ENCODE measurements around the gene ATP10A.

Gene ATP10A

GRCh38 chr15:25653371-25653770 is 209.8 kb downstream of the ATP10A start:
- H3K27me3 ChIP-seq (ENCODE audit: insufficient read depth, low read length): no peaks in the 10 kb centered on the region
- H3K23ac ChIP-seq (ENCODE audit: low read length): no peak overlapping the region
- no peak overlapping the region for H3K27ac ChIP-seq (ENCODE audit: low read depth, low read length)
- H4K12ac ChIP-seq (ENCODE audit: low read depth, low read length): no peak overlapping the region
- H3K9me3 ChIP-seq (ENCODE audit: insufficient read depth, low read depth, low read length): no peaks in the 10 kb centered on the region
- H2AFZ ChIP-seq (ENCODE audit: insufficient read depth, low read length, poor library complexity): no peak overlapping the region
- WGBS (ENCODE audit: extremely low coverage, insufficient coverage, insufficient read length): no CpG with 5 or more reads among the region's 2 CpGs
- H3K4me1 ChIP-seq (ENCODE audit: control insufficient read depth in 1 of 2, insufficient read depth in 2 of 2, low read length in 2 of 2): peaks cover 0 to 4% of the 10 kb centered on the region in 2 experiments
- H3K79me2 ChIP-seq (ENCODE audit: control insufficient read depth, insufficient read depth, low read length, poor library complexity): no peaks in the 10 kb centered on the region
- no peak overlapping the region for H3K14ac ChIP-seq (ENCODE audit: low read length)
- no peak overlapping the region for H3K9ac ChIP-seq (ENCODE audit: low read length)
- H2BK12ac ChIP-seq (ENCODE audit: low read length): no peak overlapping the region
- no peak overlapping the region for H2BK5ac ChIP-seq (ENCODE audit: low read depth, low read length, poor library complexity)
- H3K79me1 ChIP-seq (ENCODE audit: low read length): no peaks in the 10 kb centered on the region
- no peak overlapping the region for H3K4me2 ChIP-seq (ENCODE audit: low read length)
- H3K4ac ChIP-seq (ENCODE audit: low read depth, low read length): no peak overlapping the region
- no peak overlapping the region for H3K18ac ChIP-seq (ENCODE audit: low read length)
- H3K36me3 ChIP-seq (ENCODE audit: control insufficient read depth in 1 of 2, insufficient read depth in 2 of 2, low read length in 2 of 2): no peaks in the 10 kb centered on the region
- H2BK120ac ChIP-seq (ENCODE audit: insufficient read depth, low read length, poor library complexity): no peak overlapping the region
- no peak overlapping the region for H2AK5ac ChIP-seq (ENCODE audit: low read length)
- H3K4me3 ChIP-seq (ENCODE audit: low read depth, low read length): no peak overlapping the region
- no peak overlapping the region for H4K91ac ChIP-seq (ENCODE audit: low read depth, low read length)
- H4K8ac ChIP-seq (ENCODE audit: low read depth, low read length): no peak overlapping the region
- no peak for DNase-seq

- no peak overlapping the region for H3K4ac ChIP-seq (ENCODE audit: low read depth, low read length)
- no peaks in the 10 kb centered on the region for H3K36me3 ChIP-seq (ENCODE audit: control insufficient read depth in 1 of 2, insufficient read depth in 2 of 2, low read length in 2 of 2)
- no peak overlapping the region for H2BK5ac ChIP-seq (ENCODE audit: low read depth, low read length, poor library complexity)
- no peak overlapping the region for H2AK5ac ChIP-seq (ENCODE audit: low read length)
- H3K23ac ChIP-seq (ENCODE audit: low read length): no peak overlapping the region
- no peak overlapping the region for H3K18ac ChIP-seq (ENCODE audit: low read length)
- H2AFZ ChIP-seq (ENCODE audit: insufficient read depth, low read length, poor library complexity): no peak overlapping the region
- H3K79me2 ChIP-seq (ENCODE audit: control insufficient read depth, insufficient read depth, low read length, poor library complexity): no peaks in the 10 kb centered on the region
- H3K79me1 ChIP-seq (ENCODE audit: low read length): no peaks in the 10 kb centered on the region
- H2BK12ac ChIP-seq (ENCODE audit: low read length): no peak overlapping the region
- no peaks in the 10 kb centered on the region for H3K27me3 ChIP-seq (ENCODE audit: insufficient read depth, low read length)
- no peaks in the 10 kb centered on the region for H3K9me3 ChIP-seq (ENCODE audit: insufficient read depth, low read depth, low read length)
- WGBS (ENCODE audit: extremely low coverage, insufficient coverage, insufficient read length): no CpG with 5 or more reads among the region's 1 CpG
- H2BK120ac ChIP-seq (ENCODE audit: insufficient read depth, low read length, poor library complexity): no peak overlapping the region
- H3K14ac ChIP-seq (ENCODE audit: low read length): no peak overlapping the region
- H4K12ac ChIP-seq (ENCODE audit: low read depth, low read length): no peak overlapping the region
- no peak overlapping the region for H3K4me2 ChIP-seq (ENCODE audit: low read length)
- H3K27ac ChIP-seq (ENCODE audit: low read depth, low read length): no peak overlapping the region
- H3K4me3 ChIP-seq (ENCODE audit: low read depth, low read length): no peak overlapping the region
- H4K91ac ChIP-seq (ENCODE audit: low read depth, low read length): no peak overlapping the region
- no peak overlapping the region for H4K8ac ChIP-seq (ENCODE audit: low read depth, low read length)
- H3K4me1 ChIP-seq (ENCODE audit: control insufficient read depth in 1 of 2, insufficient read depth in 2 of 2, low read length in 2 of 2): peaks cover 0 to 4% of the 10 kb centered on the region in 2 experiments
- no peak overlapping the region for H3K9ac ChIP-seq (ENCODE audit: low read length)
- no peak for DNase-seq
Observed at GRCh38 chr15:25652704-25653103, 210.4 kb downstream of the ATP10A start.

GRCh38 chr15:25649390-25649789 is 213.7 kb downstream of the ATP10A start:
- Histone ChIP-seq H3K4me2 (ENCODE audit: low read length) (no peak overlapping the region), H3K27ac (ENCODE audit: low read depth, low read length) (no peak overlapping the region), H3K4me1 (ENCODE audit: control insufficient read depth in 1 of 2, insufficient read depth in 2 of 2, low read length in 2 of 2) (peaks cover 0 to under 1% of the 10 kb centered on the region in 2 experiments), H4K12ac (ENCODE audit: low read depth, low read length) (no peak overlapping the region), H2AK5ac (ENCODE audit: low read length) (no peak overlapping the region), H3K9ac (ENCODE audit: low read length) (no peak overlapping the region), H3K4me3 (ENCODE audit: low read depth, low read length) (no peak overlapping the region), H2AFZ (ENCODE audit: insufficient read depth, low read length, poor library complexity) (no peak overlapping the region), H3K4ac (ENCODE audit: low read depth, low read length) (no peak overlapping the region), H3K9me3 (ENCODE audit: insufficient read depth, low read depth, low read length) (no peaks in the 10 kb centered on the region), H3K79me1 (ENCODE audit: low read length) (no peaks in the 10 kb centered on the region), H3K14ac (ENCODE audit: low read length) (no peak overlapping the region), H2BK5ac (ENCODE audit: low read depth, low read length, poor library complexity) (no peak overlapping the region), H3K36me3 (ENCODE audit: control insufficient read depth in 1 of 2, insufficient read depth in 2 of 2, low read length in 2 of 2) (no peaks in the 10 kb centered on the region), H2BK120ac (ENCODE audit: insufficient read depth, low read length, poor library complexity) (no peak overlapping the region), H4K8ac (ENCODE audit: low read depth, low read length) (no peak overlapping the region), H3K23ac (ENCODE audit: low read length) (no peak overlapping the region), H4K91ac (ENCODE audit: low read depth, low read length) (no peak overlapping the region), H3K79me2 (ENCODE audit: control insufficient read depth, insufficient read depth, low read length, poor library complexity) (no peaks in the 10 kb centered on the region), H3K18ac (ENCODE audit: low read length) (no peak overlapping the region), H2BK12ac (ENCODE audit: low read length) (no peak overlapping the region), H3K27me3 (ENCODE audit: insufficient read depth, low read length) (no peaks in the 10 kb centered on the region)
- DNase-seq: no peak
- WGBS (ENCODE audit: extremely low coverage, insufficient coverage, insufficient read length): no CpG with 5 or more reads among the region's 2 CpGs

- no peak for DNase-seq
- no peak overlapping the region for H3K23ac ChIP-seq (ENCODE audit: low read length)
Observed at GRCh38 chr15:25643120-25643519, 220.0 kb downstream of the ATP10A start.

More at GRCh38 chr15:25643120-25643519, 220.0 kb downstream of the ATP10A start:
- Histone ChIP-seq H3K36me3 (ENCODE audit: control insufficient read depth in 1 of 2, insufficient read depth in 2 of 2, low read length in 2 of 2) (no peaks in the 10 kb centered on the region), H3K9ac (ENCODE audit: low read length) (no peak overlapping the region), H3K4me3 (ENCODE audit: low read depth, low read length) (no peak overlapping the region), H3K4me1 (ENCODE audit: control insufficient read depth in 1 of 2, insufficient read depth in 2 of 2, low read length in 2 of 2) (peaks cover 16% of the 10 kb centered on the region in 2 experiments), H2BK5ac (ENCODE audit: low read depth, low read length, poor library complexity) (no peak overlapping the region), H4K8ac (ENCODE audit: low read depth, low read length) (no peak overlapping the region), H2AK5ac (ENCODE audit: low read length) (no peak overlapping the region), H2BK12ac (ENCODE audit: low read length) (no peak overlapping the region), H3K79me1 (ENCODE audit: low read length) (peaks cover 14% of the 10 kb centered on the region), H3K9me3 (ENCODE audit: insufficient read depth, low read depth, low read length) (no peaks in the 10 kb centered on the region), H2BK120ac (ENCODE audit: insufficient read depth, low read length, poor library complexity) (peak overlapping the region; percentile 59), H4K91ac (ENCODE audit: low read depth, low read length) (peak overlapping the region; percentile 32), H3K18ac (ENCODE audit: low read length) (no peak overlapping the region), H2AFZ (ENCODE audit: insufficient read depth, low read length, poor library complexity) (no peak overlapping the region), H3K4ac (ENCODE audit: low read depth, low read length) (no peak overlapping the region), H3K79me2 (ENCODE audit: control insufficient read depth, insufficient read depth, low read length, poor library complexity) (no peaks in the 10 kb centered on the region), H4K12ac (ENCODE audit: low read depth, low read length) (no peak overlapping the region), H3K27ac (ENCODE audit: low read depth, low read length) (no peak overlapping the region), H3K27me3 (ENCODE audit: insufficient read depth, low read length) (no peaks in the 10 kb centered on the region), H3K4me2 (ENCODE audit: low read length) (no peak overlapping the region), H3K14ac (ENCODE audit: low read length) (no peak overlapping the region)
- no CpG with 5 or more reads among the region's 4 CpGs for WGBS (ENCODE audit: extremely low coverage, insufficient coverage, insufficient read length)
